A673 (cell line): ENCODE measurements around the gene ADPRS.

Experiments
- EZH2 ChIP-seq: fragments of 200-600 bp; sonication (generic); IDR thresholded peaks from 2 replicates; pipeline ENCODE4 v1.6.1; 2017; ENCODE audit warnings: borderline replicate concordance, low read depth, mild to moderate bottlenecking, mixed read lengths, antibody characterized with exemption, low read length; ENCODE audit not compliant: poor library complexity, severe bottlenecking
- TF ChIP-seq, protein P1 (sequence below): fragments of 300-800, 200-600 bp; sonication (generic); conservative IDR thresholded peaks from 2 replicates; pipeline ENCODE4 v1.5.1; 2017; ENCODE audit warnings: low read depth, mild to moderate bottlenecking, antibody characterized with exemption, low read length, moderate library complexity, mixed read lengths

DNA sequence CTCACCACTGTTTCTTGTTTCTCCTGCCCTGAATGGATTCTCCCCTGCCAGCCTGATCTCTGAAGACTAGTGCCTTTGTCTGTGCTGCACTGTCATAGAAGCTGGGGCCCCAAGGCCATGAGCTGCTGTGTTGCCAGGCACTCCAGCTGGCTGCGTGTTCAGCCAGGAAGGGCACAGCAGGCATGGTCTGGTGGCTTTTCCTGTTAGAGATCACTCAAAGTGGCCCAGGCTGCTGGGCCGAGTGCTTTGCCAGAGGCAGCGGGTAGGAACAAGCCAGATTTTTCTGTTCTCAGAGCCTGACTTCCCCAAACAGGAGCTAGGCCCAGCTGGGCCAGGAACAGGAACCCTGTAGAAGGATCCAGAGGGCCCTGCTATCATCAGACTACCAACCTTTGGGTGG is 5.2 kb downstream of the ADPRS start:
- TF ChIP-seq, protein P1, sequence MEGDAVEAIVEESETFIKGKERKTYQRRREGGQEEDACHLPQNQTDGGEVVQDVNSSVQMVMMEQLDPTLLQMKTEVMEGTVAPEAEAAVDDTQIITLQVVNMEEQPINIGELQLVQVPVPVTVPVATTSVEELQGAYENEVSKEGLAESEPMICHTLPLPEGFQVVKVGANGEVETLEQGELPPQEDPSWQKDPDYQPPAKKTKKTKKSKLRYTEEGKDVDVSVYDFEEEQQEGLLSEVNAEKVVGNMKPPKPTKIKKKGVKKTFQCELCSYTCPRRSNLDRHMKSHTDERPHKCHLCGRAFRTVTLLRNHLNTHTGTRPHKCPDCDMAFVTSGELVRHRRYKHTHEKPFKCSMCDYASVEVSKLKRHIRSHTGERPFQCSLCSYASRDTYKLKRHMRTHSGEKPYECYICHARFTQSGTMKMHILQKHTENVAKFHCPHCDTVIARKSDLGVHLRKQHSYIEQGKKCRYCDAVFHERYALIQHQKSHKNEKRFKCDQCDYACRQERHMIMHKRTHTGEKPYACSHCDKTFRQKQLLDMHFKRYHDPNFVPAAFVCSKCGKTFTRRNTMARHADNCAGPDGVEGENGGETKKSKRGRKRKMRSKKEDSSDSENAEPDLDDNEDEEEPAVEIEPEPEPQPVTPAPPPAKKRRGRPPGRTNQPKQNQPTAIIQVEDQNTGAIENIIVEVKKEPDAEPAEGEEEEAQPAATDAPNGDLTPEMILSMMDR, result no peak
- no peak for TF ChIP-seq EZH2
